H9 (cell line): Measurements from ENCODE around the gene GALR2. TPM values are rescaled to one million over a fixed set of nuclear protein-coding genes. Genes with fewer than 3 reads are reported as not detected.

Source experiments
- DNase-seq: peaks from one replicate; pipeline ENCODE4 v3.0.0-alpha.2; 2017
- H2AFZ ChIP-seq: one replicate; pipeline ENCODE4 v1.6.1; 2013; ENCODE audit warnings: mild to moderate bottlenecking, low read length, control low read depth, moderate library complexity
- H2AK5ac ChIP-seq: 2 replicates; pipeline ENCODE4 v1.6.1; 2013; ENCODE audit warnings: low read length, control low read depth, mixed read lengths; ENCODE audit not compliant: insufficient read length
- H2BK120ac ChIP-seq: one replicate; pipeline ENCODE4 v1.6.1; 2013; ENCODE audit warnings: low read depth, mild to moderate bottlenecking, low read length, control low read depth, inconsistent platforms; ENCODE audit not compliant: poor library complexity, severe bottlenecking
- H2BK12ac ChIP-seq: 2 replicates; pipeline ENCODE4 v1.6.1; 2013; ENCODE audit warnings: low read length, control low read depth, mixed read lengths, low read depth; ENCODE audit not compliant: insufficient read length
- H2BK15ac ChIP-seq: 2 replicates; pipeline ENCODE4 v1.6.1; 2013; ENCODE audit warnings: low read depth, low read length, control low read depth
- H2BK20ac ChIP-seq: one replicate; pipeline ENCODE4 v1.6.1; 2013; ENCODE audit warnings: low read depth, mild to moderate bottlenecking, low read length, control low read depth, inconsistent platforms; ENCODE audit not compliant: poor library complexity, severe bottlenecking
- H2BK5ac ChIP-seq: 2 replicates; pipeline ENCODE4 v1.6.1; 2013; ENCODE audit warnings: low read length, control low read depth, mixed read lengths; ENCODE audit not compliant: insufficient read length
- H3K14ac ChIP-seq: 2 replicates; pipeline ENCODE4 v1.6.1; 2013; ENCODE audit warnings: low read length, control low read depth; ENCODE audit not compliant: insufficient read depth
- H3K18ac ChIP-seq: 2 replicates; pipeline ENCODE4 v1.6.1; 2013; ENCODE audit warnings: low read depth, mild to moderate bottlenecking, mixed read lengths, low read length, control low read depth; ENCODE audit not compliant: insufficient read length
- H3K23ac ChIP-seq: 2 replicates; pipeline ENCODE4 v1.6.1; 2013; ENCODE audit warnings: low read length, control low read depth, mixed read lengths, low read depth; ENCODE audit not compliant: insufficient read length
- H3K23me2 ChIP-seq: 2 replicates; pipeline ENCODE4 v1.6.1; 2013; ENCODE audit warnings: low read depth, mild to moderate bottlenecking, mixed read lengths, low read length, control low read depth; ENCODE audit not compliant: insufficient read length, poor library complexity, severe bottlenecking
- H3K27ac ChIP-seq: 2 replicates; pipeline ENCODE4 v1.5.1; 2013; ENCODE audit warnings: low read length, control low read depth, mixed read lengths, low read depth; ENCODE audit not compliant: insufficient read length
- H3K27me3 ChIP-seq: 2 replicates; pipeline ENCODE4 v1.6.1; 2013; ENCODE audit warnings: low read length, control low read depth, inconsistent platforms; ENCODE audit not compliant: insufficient read depth
- H3K4ac ChIP-seq: 2 replicates; pipeline ENCODE4 v1.6.1; 2013; ENCODE audit warnings: low read depth, mild to moderate bottlenecking, control low read depth, inconsistent platforms, low read length, moderate library complexity
- H3K4me1 ChIP-seq: 2 replicates; pipeline ENCODE4 v1.6.1; 2013; ENCODE audit warnings: low read length, control low read depth, inconsistent platforms; ENCODE audit not compliant: insufficient read depth
- H3K4me2 ChIP-seq: 2 replicates; pipeline ENCODE4 v1.6.1; 2013; ENCODE audit warnings: low read length, control low read depth, mixed read lengths; ENCODE audit not compliant: insufficient read length, insufficient read depth
- H3K56ac ChIP-seq: 2 replicates; pipeline ENCODE4 v1.6.1; 2013; ENCODE audit warnings: low read depth, mild to moderate bottlenecking, mixed read lengths, low read length, control low read depth; ENCODE audit not compliant: insufficient read length
- H3K79me1 ChIP-seq: 2 replicates; pipeline ENCODE4 v1.6.1; 2013; ENCODE audit warnings: low read depth, mild to moderate bottlenecking, moderate library complexity, low read length, control low read depth, inconsistent platforms; ENCODE audit not compliant: insufficient read depth, poor library complexity, severe bottlenecking
- H3K79me2 ChIP-seq: 2 replicates; pipeline ENCODE4 v1.6.1; 2013; ENCODE audit warnings: low read length, control low read depth, inconsistent platforms; ENCODE audit not compliant: insufficient read depth
- H3K9ac ChIP-seq: 2 replicates; pipeline ENCODE4 v1.6.1; 2013; ENCODE audit warnings: low read length, control low read depth, mixed read lengths; ENCODE audit not compliant: insufficient read length; ENCODE audit errors: extremely low read depth
- H3K9me3 ChIP-seq: one replicate; pipeline ENCODE4 v1.6.1; 2013; ENCODE audit warnings: low read depth, low read length, inconsistent platforms; ENCODE audit not compliant: control insufficient read depth
- H3T11ph ChIP-seq: one replicate; pipeline ENCODE4 v1.6.1; 2013; ENCODE audit warnings: mild to moderate bottlenecking, low read length, control low read depth, inconsistent platforms
- H4K20me1 ChIP-seq: one replicate; pipeline ENCODE4 v1.6.1; 2013; ENCODE audit not compliant: control insufficient read depth, insufficient read length, insufficient read depth
- H4K5ac ChIP-seq: 2 replicates; pipeline ENCODE4 v1.6.1; 2013; ENCODE audit warnings: low read depth, mild to moderate bottlenecking, mixed read lengths, low read length, control low read depth; ENCODE audit not compliant: insufficient read length
- H4K8ac ChIP-seq: replicated peaks from 2 replicates; pipeline ENCODE4 v1.6.1; 2013; ENCODE audit warnings: low read length, control low read depth, mixed read lengths, low read depth; ENCODE audit not compliant: insufficient read length
- H4K91ac ChIP-seq: 2 replicates; pipeline ENCODE4 v1.6.1; 2013; ENCODE audit warnings: low read depth, mild to moderate bottlenecking, moderate library complexity, mixed read lengths, low read length, control low read depth; ENCODE audit not compliant: insufficient read length
- H3K27ac Mint-ChIP-seq, 3 experiments: 2 replicates in 2 of 3; 3 replicates in 1 of 3; pipeline ENCODE4 v1.8.0; 2020 to 2021; ENCODE audit warnings: mixed read lengths in 3 of 3, mild to moderate bottlenecking in 1 of 3, moderate library complexity in 1 of 3
- H3K27me3 Mint-ChIP-seq: 2 replicates; pipeline ENCODE4 v1.8.0; 2021; ENCODE audit warnings: low read depth, mild to moderate bottlenecking, moderate library complexity, mixed read lengths
- H3K36me3 Mint-ChIP-seq, 3 experiments: 2 replicates in 2 of 3; 3 replicates in 1 of 3; pipeline ENCODE4 v1.8.0; 2020 to 2021; ENCODE audit warnings: low read depth in 3 of 3, mixed read lengths in 3 of 3; ENCODE audit not compliant: insufficient read depth in 1 of 3
- H3K4me1 Mint-ChIP-seq, 2 experiments: 2 replicates each; pipeline ENCODE4 v1.8.0; 2020; ENCODE audit warnings: mixed read lengths in 2 of 2
- H3K4me3 Mint-ChIP-seq, 2 experiments: 2 replicates in 1 of 2; 3 replicates in 1 of 2; pipeline ENCODE4 v1.8.0; 2020 to 2021; ENCODE audit warnings: mild to moderate bottlenecking in 2 of 2, mixed read lengths in 2 of 2, moderate library complexity in 1 of 2
- H3K9me3 Mint-ChIP-seq, 2 experiments: 2 replicates in 1 of 2; 3 replicates in 1 of 2; pipeline ENCODE4 v1.8.0; 2020; ENCODE audit warnings: mild to moderate bottlenecking in 2 of 2, mixed read lengths in 2 of 2, moderate library complexity in 1 of 2
- WGBS: extraction: QIAGEN DNeasy Blood & Tissue Kit; methylation state at CpG from one replicate; pipeline ENCODE4 v1.1.7; 2013; ENCODE audit warnings: missing lambda C conversion rate, low lambda C conversion rate, mixed read lengths; ENCODE audit not compliant: insufficient read length; ENCODE audit errors: extremely low coverage; 5-methylcytosine and 5-hydroxymethylcytosine counted together
- total RNA-seq: library from RNA; stranded (reverse); gene quantifications from 2 replicates; pipeline ENCODE4 v1.2.1, GENCODE V29; 2021
- TF ChIP-seq, protein P1 (sequence below): fragments of 200-600 bp; sonication (generic); conservative IDR thresholded peaks from 3 replicates; pipeline ENCODE4 v1.8.0; 2021; ENCODE audit warnings: antibody characterized with exemption, mild to moderate bottlenecking

The GALR2 gene
- total RNA-seq, 1 experiment from 2014 or later = 0.81 TPM

DNA sequence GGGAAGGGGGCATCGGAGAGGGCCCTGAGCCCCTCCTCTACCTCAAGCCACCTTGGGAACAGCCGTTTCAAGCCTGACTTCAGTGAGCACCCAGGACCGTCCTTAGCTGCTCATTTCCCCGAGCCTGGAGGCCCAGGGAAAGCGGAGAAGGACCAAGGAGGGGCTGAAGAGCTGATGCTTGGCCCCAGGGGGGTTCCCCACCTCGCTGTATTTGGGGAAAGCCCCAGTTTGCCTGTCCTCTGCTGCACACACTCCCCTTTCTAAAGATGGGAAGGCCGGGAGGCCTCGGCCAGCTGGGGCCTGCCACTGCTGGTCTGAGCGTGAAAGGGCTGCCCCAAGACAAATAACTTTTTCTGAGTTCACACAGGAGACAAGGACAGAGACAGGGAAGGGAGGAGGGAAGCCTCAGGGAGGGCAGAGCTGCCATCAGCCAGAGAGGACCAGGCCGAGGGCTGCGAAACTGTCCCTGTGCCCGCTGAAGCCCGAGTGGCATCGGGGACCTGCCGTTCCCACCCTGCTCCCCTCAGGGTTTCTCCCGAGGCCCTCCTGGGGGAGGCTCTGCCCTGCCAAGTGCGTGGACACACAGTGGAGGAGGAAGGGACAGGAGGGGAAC, 16.0 kb downstream of the GALR2 start:
- H3K4me1 ChIP-seq = no peaks in the 10 kb centered on the region

More for the DNA sequence above, 16.0 kb downstream of the GALR2 start:
- Histone ChIP-seq H3K27ac (no peak overlapping the region), H3K23ac (no peak overlapping the region), H2BK120ac (no peak overlapping the region), H4K5ac (no peak overlapping the region), H3K4me2 (no peak overlapping the region), H3K56ac (no peak overlapping the region), H3K4ac (no peak overlapping the region), H4K91ac (no peak overlapping the region), H2AFZ (no peak overlapping the region), H3K14ac (no peak overlapping the region), H3K79me1 (no peaks in the 10 kb centered on the region), H2BK20ac (no peak overlapping the region), H2BK5ac (no peak overlapping the region), H3K18ac (no peak overlapping the region), H4K8ac (no peak overlapping the region), H3K27me3 (no peaks in the 10 kb centered on the region), H2AK5ac (no peak overlapping the region), H3K9ac (no peak overlapping the region), H4K20me1 (no peaks in the 10 kb centered on the region), H3T11ph (no peak overlapping the region), H2BK12ac (no peak overlapping the region), H2BK15ac (no peak overlapping the region), H3K79me2 (no peaks in the 10 kb centered on the region), H3K9me3 (no peaks in the 10 kb centered on the region), H3K23me2 (no peaks in the 10 kb centered on the region)
- TF ChIP-seq, protein P1, sequence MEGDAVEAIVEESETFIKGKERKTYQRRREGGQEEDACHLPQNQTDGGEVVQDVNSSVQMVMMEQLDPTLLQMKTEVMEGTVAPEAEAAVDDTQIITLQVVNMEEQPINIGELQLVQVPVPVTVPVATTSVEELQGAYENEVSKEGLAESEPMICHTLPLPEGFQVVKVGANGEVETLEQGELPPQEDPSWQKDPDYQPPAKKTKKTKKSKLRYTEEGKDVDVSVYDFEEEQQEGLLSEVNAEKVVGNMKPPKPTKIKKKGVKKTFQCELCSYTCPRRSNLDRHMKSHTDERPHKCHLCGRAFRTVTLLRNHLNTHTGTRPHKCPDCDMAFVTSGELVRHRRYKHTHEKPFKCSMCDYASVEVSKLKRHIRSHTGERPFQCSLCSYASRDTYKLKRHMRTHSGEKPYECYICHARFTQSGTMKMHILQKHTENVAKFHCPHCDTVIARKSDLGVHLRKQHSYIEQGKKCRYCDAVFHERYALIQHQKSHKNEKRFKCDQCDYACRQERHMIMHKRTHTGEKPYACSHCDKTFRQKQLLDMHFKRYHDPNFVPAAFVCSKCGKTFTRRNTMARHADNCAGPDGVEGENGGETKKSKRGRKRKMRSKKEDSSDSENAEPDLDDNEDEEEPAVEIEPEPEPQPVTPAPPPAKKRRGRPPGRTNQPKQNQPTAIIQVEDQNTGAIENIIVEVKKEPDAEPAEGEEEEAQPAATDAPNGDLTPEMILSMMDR = no peak
- H3K27me3 Mint-ChIP-seq = no peaks in the 10 kb centered on the region
- peak overlapping the region in 1 of 3 experiments; percentile 65; a peak in 2 of 7 replicates for H3K27ac Mint-ChIP-seq
- peaks cover 24 to 79% (median 78%) of the 10 kb centered on the region in 3 experiments; a peak in 6 of 7 replicates for H3K36me3 Mint-ChIP-seq
- H3K4me3 Mint-ChIP-seq = no peak overlapping the region
- no peaks in the 10 kb centered on the region for H3K4me1 Mint-ChIP-seq
- DNase-seq = no peak
- WGBS = no CpG with 5 or more reads among the region's 17 CpGs
- no peaks in the 10 kb centered on the region for H3K9me3 Mint-ChIP-seq
